K562 (cell line): ENCODE results near the gene MAP2. TPM values are rescaled to one million over a fixed set of nuclear protein-coding genes. Genes with fewer than 3 reads are reported as not detected.

Source experiments
- ATAC-seq: fragments of 200-7000 bp; cut with Tn5 transposase; 3 replicates; pipeline ENCODE4 v1.9.1; 2020; ENCODE audit warnings: moderate library complexity
- BruUV-seq: library from RNA; stranded (reverse); fragments of 400-500 nt; replicated peaks from 2 replicates; lab custom pipeline; 2021; lab: Mats Ljungman, UMichigan
- CTCF ChIA-PET: fragments of 300-600 bp; formaldehyde crosslinking; extraction: SDS; loops from one replicate; lab custom pipeline; 2021; ENCODE audit warnings: low intra/inter-chr PET ratio; lab: Yijun Ruan, JAX
- POLR2A ChIA-PET: fragments of 300-600, 350-650 bp; sonication (Branson Sonifier 250); formaldehyde crosslinking; extraction: SDS; loops from one replicate; lab custom pipeline; 2021; ENCODE audit warnings: antibody characterized with exemption, inconsistent platforms; lab: Yijun Ruan, JAX
- DNase-seq, 4 experiments: peaks; one replicate each; pipeline versions ENCODE4 v3.0.0 to v3.0.0-alpha.2; 2011 to 2018; ENCODE audit warnings: low spot score in 3 of 4, mixed read lengths in 3 of 4; ENCODE audit errors: extremely low read depth in 1 of 4
- FAIRE-seq: peaks from 2 replicates; lab custom pipeline; 2011; peaks lifted over from hg19 to GRCh38; lab: Jason Lieb, UNC
- H2AFZ ChIP-seq: 2 replicates; pipeline ENCODE4 v1.6.0; 2011; ENCODE audit warnings: low read depth, low read length, control low read depth, inconsistent platforms
- H3K27ac ChIP-seq: fragments of 200-600 bp; 3 replicates; pipeline ENCODE4 v1.8.0; 2011; ENCODE audit warnings: low read depth, mild to moderate bottlenecking, control low read depth, inconsistent platforms, low read length, moderate library complexity, mixed read lengths; ENCODE audit errors: extremely low read depth
- H3K27me3 ChIP-seq, 2 experiments: fragments of 300-600 bp in 1 of 2; 2 replicates in 1 of 2; 3 replicates in 1 of 2; pipeline versions ENCODE4 v1.6.0 to v1.8.0; 2011; ENCODE audit warnings: inconsistent platforms in 2 of 2, low read length in 2 of 2, mild to moderate bottlenecking in 1 of 2, mixed read lengths in 1 of 2, moderate library complexity in 1 of 2; ENCODE audit not compliant: control insufficient read depth in 2 of 2, insufficient read depth in 2 of 2
- H3K36me3 ChIP-seq: fragments of 300-600 bp; 3 replicates; pipeline ENCODE4 v1.8.0; 2011; ENCODE audit warnings: mild to moderate bottlenecking, low read length, inconsistent platforms; ENCODE audit not compliant: control insufficient read depth, insufficient read depth
- H3K4me1 ChIP-seq, 2 experiments: fragments of 200-600 bp in 1 of 2; replicated peaks in 1 of 2; 2 replicates in 1 of 2; 3 replicates in 1 of 2; pipeline versions ENCODE4 v1.5.1 to v1.8.0; 2011; ENCODE audit warnings: inconsistent platforms in 2 of 2, low read length in 2 of 2, mild to moderate bottlenecking in 1 of 2, mixed read lengths in 1 of 2, moderate library complexity in 1 of 2; ENCODE audit not compliant: control insufficient read depth in 2 of 2, insufficient read depth in 2 of 2
- H3K4me2 ChIP-seq: 2 replicates; pipeline ENCODE4 v1.6.1; 2011; ENCODE audit warnings: low read length, control low read depth, inconsistent platforms, mixed read lengths; ENCODE audit not compliant: insufficient read depth
- H3K4me3 ChIP-seq: fragments of 200-600 bp; sonication (generic), shearing (Covaris generic); 2 replicates; pipeline ENCODE4 v1.5.1; 2016; ENCODE audit warnings: control low read depth, inconsistent platforms
- H3K79me2 ChIP-seq: fragments of 200-600 bp; 3 replicates; pipeline ENCODE4 v1.8.0; 2011; ENCODE audit warnings: low read length, inconsistent platforms; ENCODE audit not compliant: control insufficient read depth, insufficient read depth
- H3K9ac ChIP-seq, 2 experiments: 2 replicates each; pipeline versions ENCODE4 v1.6.0 to v1.6.1; 2011; ENCODE audit warnings: low read depth in 2 of 2, low read length in 2 of 2, control low read depth in 1 of 2, inconsistent platforms in 1 of 2, mild to moderate bottlenecking in 1 of 2, mixed read lengths in 1 of 2; ENCODE audit not compliant: insufficient read depth in 1 of 2
- H3K9me1 ChIP-seq: one replicate; pipeline ENCODE4 v1.6.0; 2011; ENCODE audit warnings: inconsistent platforms, mild to moderate bottlenecking, low read length, moderate library complexity; ENCODE audit not compliant: control insufficient read depth, insufficient read depth
- H3K9me3 ChIP-seq: replicated peaks from 2 replicates; pipeline ENCODE4 v1.5.1; 2011; ENCODE audit warnings: low read depth, low read length, inconsistent platforms; ENCODE audit not compliant: control insufficient read depth, insufficient read depth
- H4K20me1 ChIP-seq: replicated peaks from 2 replicates; pipeline ENCODE4 v1.6.1; 2011; ENCODE audit warnings: low read length, inconsistent platforms, mixed read lengths; ENCODE audit not compliant: control insufficient read depth, insufficient read depth
- BACH1 ChIP-seq: fragments of 200-800 bp; sonication (Bioruptor generic); IDR thresholded peaks from 2 replicates; pipeline ENCODE4 v1.6.1; 2016; ENCODE audit warnings: missing genetic modification characterization, missing compliant biosample characterization
- HDAC8 ChIP-seq: fragments of 450-650 bp; IDR thresholded peaks from 2 replicates; pipeline ENCODE4 v1.6.1; 2016; ENCODE audit warnings: mild to moderate bottlenecking, missing genetic modification characterization, moderate library complexity, missing compliant biosample characterization
- HOXB6 ChIP-seq: fragments of 250-450 bp; sonication (Bioruptor Pico); IDR thresholded peaks from 2 replicates; pipeline ENCODE4 v1.5.1; 2022; ENCODE audit warnings: mild to moderate bottlenecking, borderline replicate concordance
- HSF4 ChIP-seq: fragments of 250-450 bp; sonication (Bioruptor Pico); IDR thresholded peaks from 2 replicates; pipeline ENCODE4 v2.1.2; 2022; ENCODE audit warnings: mild to moderate bottlenecking, moderate library complexity, borderline replicate concordance
- KAT8 ChIP-seq: fragments of 450-650 bp; IDR thresholded peaks from 2 replicates; pipeline ENCODE4 v1.6.1; 2016; ENCODE audit warnings: low read depth, mild to moderate bottlenecking
- MCM2 ChIP-seq: fragments of 450-650 bp; IDR thresholded peaks from 2 replicates; pipeline ENCODE4 v1.6.1; 2017; ENCODE audit warnings: low read depth, mild to moderate bottlenecking
- MCM5 ChIP-seq: fragments of 450-650 bp; IDR thresholded peaks from 2 replicates; pipeline ENCODE4 v1.6.1; 2016; ENCODE audit warnings: low read depth
- MTA3 ChIP-seq: fragments of 450-650 bp; formaldehyde crosslinking; IDR thresholded peaks from 2 replicates; pipeline ENCODE4 v1.6.1; 2017; ENCODE audit warnings: mild to moderate bottlenecking, borderline replicate concordance
- NCOR1 ChIP-seq: fragments of 450-650 bp; IDR thresholded peaks from 2 replicates; pipeline ENCODE4 v1.6.1; 2016; ENCODE audit warnings: mild to moderate bottlenecking, moderate library complexity
- NRF1 ChIP-seq, 2 experiments: fragments of 450-650 bp; IDR thresholded peaks in 1 of 2; conservative IDR thresholded peaks in 1 of 2; 2 replicates each; pipeline ENCODE4 v1.6.1; 2014; ENCODE audit warnings: mild to moderate bottlenecking in 2 of 2
- POLR3G ChIP-seq: IDR thresholded peaks from 2 replicates; pipeline ENCODE4 v1.6.1; 2011; ENCODE audit not compliant: insufficient read length, insufficient replicate concordance; ENCODE audit errors: extremely low read depth
- RBFOX2 ChIP-seq: fragments of 200-400 bp; formaldehyde crosslinking; IDR thresholded peaks from 2 replicates; pipeline ENCODE4 v1.6.1; 2017; ENCODE audit warnings: low read depth, mild to moderate bottlenecking, low read length, moderate library complexity
- RBM14 ChIP-seq: fragments of 200-400 bp; formaldehyde crosslinking; IDR thresholded peaks from 2 replicates; pipeline ENCODE4 v1.6.1; 2018; ENCODE audit warnings: low read depth, mild to moderate bottlenecking, low read length, moderate library complexity, borderline replicate concordance; ENCODE audit not compliant: insufficient read depth
- ZNF445 ChIP-seq: fragments of 250-450 bp; sonication (Bioruptor Pico); IDR thresholded peaks from 2 replicates; pipeline ENCODE4 v1.4.0; 2020; ENCODE audit warnings: low read depth, mild to moderate bottlenecking, moderate library complexity
- ZNF507 ChIP-seq: conservative IDR thresholded peaks from 2 replicates; pipeline ENCODE4 v1.6.1; 2017; ENCODE audit warnings: missing genetic modification characterization, missing compliant biosample characterization
- WGBS: fragments of 100-300 bp; shearing (Covaris generic); methylation state at CpG from one replicate; pipeline ENCODE4 v1.1.6; 2016; ENCODE audit warnings: low coverage, mixed read lengths; ENCODE audit not compliant: insufficient coverage; ENCODE audit errors: missing lambda C conversion rate; 5-methylcytosine and 5-hydroxymethylcytosine counted together
- in situ Hi-C: fragments of 300-500 bp; cut with MboI; formaldehyde crosslinking; loops from 4 replicates; pipeline ENCODE4 v1.15.0; 2018; ENCODE audit warnings: inconsistent platforms, mixed read lengths
- intact Hi-C: fragments of 100-400 bp; cut with micrococcal nuclease; formaldehyde crosslinking; loops from 2 replicates; pipeline ENCODE4 v1.14.2; 2022
- polyA plus RNA-seq, 8 experiments: library from polyadenylated mRNA; depleted of rRNA in 4 of 8; stranded (reverse) in 5 of 8; unstranded in 3 of 8; fragments of >200 nt; fragmentation: Nextera tagmentation in 2 of 8; fragmentation: Illumina TruSeq in 1 of 8; extraction: Ambion mirVana in 2 of 8; extraction: Trizol in 1 of 8; gene quantifications; 2 replicates each; pipeline versions ENCODE4 v1.2.1 to v1.2.3, GENCODE V29; 2011 to 2014; ENCODE audit warnings: inconsistent platforms in 1 of 8, missing spikeins in 1 of 8
- total RNA-seq, 7 experiments: library from RNA; depleted of rRNA in 6 of 7; stranded (reverse); fragments of >200 nt in 6 of 7; fragmentation: Illumina TruSeq in 2 of 7; extraction: Trizol in 2 of 7; gene quantifications; 2 replicates each; pipeline versions ENCODE4 v1.2.1 to v1.2.3, GENCODE V29; 2011 to 2021; ENCODE audit warnings: low replicate concordance in 1 of 7
- TF ChIP-seq, protein P1 (sequence below): fragments of 250-450 bp; sonication (Bioruptor Pico); IDR thresholded peaks from 2 replicates; pipeline ENCODE4 v1.6.1; 2021; ENCODE audit warnings: mild to moderate bottlenecking
- TF ChIP-seq, protein P2 (sequence below), 2 experiments: fragments of 150-350 bp in 1 of 2; IDR thresholded peaks; 2 replicates each; pipeline ENCODE4 v1.6.1; 2012 to 2016; ENCODE audit warnings: low read depth in 2 of 2, low read length in 2 of 2, mild to moderate bottlenecking in 1 of 2, moderate library complexity in 1 of 2
- TF ChIP-seq, protein P3 (sequence below): fragments of 450-650 bp; IDR thresholded peaks from 2 replicates; pipeline ENCODE4 v1.7.0; 2016; ENCODE audit warnings: borderline replicate concordance

Gene MAP2
- total and polyA plus RNA-seq, 9 of the 15 experiments (the other 6 are each of a cell fraction or from before 2014, with no cell fraction given), result 0.13 TPM; not detected in 8

DNA sequence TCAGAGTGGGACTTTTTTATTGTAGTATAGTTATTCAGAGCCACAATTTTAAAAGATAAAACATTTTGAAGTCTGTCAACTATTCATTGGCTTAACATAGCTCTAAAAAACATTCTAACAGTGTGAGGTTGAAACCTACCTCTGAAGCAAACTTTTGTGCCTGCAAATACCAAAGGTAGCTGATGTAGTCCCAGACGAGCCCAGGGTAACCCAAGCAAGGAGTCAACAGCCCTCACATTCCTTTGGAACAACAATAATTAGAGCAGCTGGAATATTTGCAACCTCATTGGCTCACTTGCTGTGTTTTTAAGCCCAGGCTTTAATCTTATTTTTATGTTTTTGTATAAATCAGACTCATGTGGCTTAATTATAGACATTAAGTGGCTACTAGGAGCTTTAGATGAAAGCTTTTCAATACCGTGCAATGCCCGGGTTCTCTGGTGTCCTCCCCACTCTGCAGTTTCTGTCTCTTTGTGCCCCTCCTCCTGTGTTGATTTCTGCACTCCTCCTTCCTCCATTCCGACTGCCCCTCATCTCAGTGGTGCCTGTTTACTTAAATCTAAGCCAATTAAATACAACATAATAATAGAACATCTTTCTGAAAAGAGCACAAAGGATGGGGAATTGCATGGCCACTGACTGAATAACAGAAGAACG lies 189.9 kb downstream of the MAP2 start:
- in situ Hi-C loops, result no loop called here
- no peak overlapping the region for H3K9ac ChIP-seq
- no peak for DNase-seq
- H3K4me3 ChIP-seq, result no peak overlapping the region
- no peak for FAIRE-seq
- H3K4me2 ChIP-seq, result no peak overlapping the region
- no peaks in the 10 kb centered on the region for H3K9me3 ChIP-seq
- ChIA-PET CTCF (no interaction called here), POLR2A (no interaction called here)
- no peak for ATAC-seq
- intact Hi-C loops, result no loop called here
- H4K20me1 ChIP-seq, result no peaks in the 10 kb centered on the region
- H3K36me3 ChIP-seq, result no peaks in the 10 kb centered on the region
- no peaks in the 10 kb centered on the region for H3K27me3 ChIP-seq
- no peak overlapping the region for H3K27ac ChIP-seq
- 2% methylated on average over 5 of the region's 5 CpGs for whole genome bisulfite sequencing
- no peaks in the 10 kb centered on the region for H3K4me1 ChIP-seq
- H3K79me2 ChIP-seq, result no peaks in the 10 kb centered on the region
- no TSS peak for BruUV-seq
- H2AFZ ChIP-seq, result no peak overlapping the region
- H3K9me1 ChIP-seq, result no peaks in the 10 kb centered on the region
- TF ChIP-seq MCM5 (no peak), ZNF507 (tag) (no peak), MCM2 (no peak), HDAC8 (no peak), MTA3 (no peak), HOXB6 (no peak), POLR3G (no peak), KAT8 (no peak), NCOR1 (no peak), RBM14 (no peak), HSF4 (CRISPR knock-in tag) (no peak), RBFOX2 (no peak), NRF1 (conservative IDR thresholded peaks at IDR 0.05 in 1 of 2, IDR thresholded peaks at IDR 0.05 in 1 of 2) (no peak), ZNF445 (CRISPR knock-in tag) (no peak), BACH1 (tag) (no peak)
- TF ChIP-seq, protein P1, sequence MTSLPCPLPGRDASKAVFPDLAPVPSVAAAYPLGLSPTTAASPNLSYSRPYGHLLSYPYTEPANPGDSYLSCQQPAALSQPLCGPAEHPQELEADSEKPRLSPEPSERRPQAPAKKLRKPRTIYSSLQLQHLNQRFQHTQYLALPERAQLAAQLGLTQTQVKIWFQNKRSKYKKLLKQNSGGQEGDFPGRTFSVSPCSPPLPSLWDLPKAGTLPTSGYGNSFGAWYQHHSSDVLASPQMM (CRISPR knock-in tag), result no peak
- TF ChIP-seq, protein P2, sequence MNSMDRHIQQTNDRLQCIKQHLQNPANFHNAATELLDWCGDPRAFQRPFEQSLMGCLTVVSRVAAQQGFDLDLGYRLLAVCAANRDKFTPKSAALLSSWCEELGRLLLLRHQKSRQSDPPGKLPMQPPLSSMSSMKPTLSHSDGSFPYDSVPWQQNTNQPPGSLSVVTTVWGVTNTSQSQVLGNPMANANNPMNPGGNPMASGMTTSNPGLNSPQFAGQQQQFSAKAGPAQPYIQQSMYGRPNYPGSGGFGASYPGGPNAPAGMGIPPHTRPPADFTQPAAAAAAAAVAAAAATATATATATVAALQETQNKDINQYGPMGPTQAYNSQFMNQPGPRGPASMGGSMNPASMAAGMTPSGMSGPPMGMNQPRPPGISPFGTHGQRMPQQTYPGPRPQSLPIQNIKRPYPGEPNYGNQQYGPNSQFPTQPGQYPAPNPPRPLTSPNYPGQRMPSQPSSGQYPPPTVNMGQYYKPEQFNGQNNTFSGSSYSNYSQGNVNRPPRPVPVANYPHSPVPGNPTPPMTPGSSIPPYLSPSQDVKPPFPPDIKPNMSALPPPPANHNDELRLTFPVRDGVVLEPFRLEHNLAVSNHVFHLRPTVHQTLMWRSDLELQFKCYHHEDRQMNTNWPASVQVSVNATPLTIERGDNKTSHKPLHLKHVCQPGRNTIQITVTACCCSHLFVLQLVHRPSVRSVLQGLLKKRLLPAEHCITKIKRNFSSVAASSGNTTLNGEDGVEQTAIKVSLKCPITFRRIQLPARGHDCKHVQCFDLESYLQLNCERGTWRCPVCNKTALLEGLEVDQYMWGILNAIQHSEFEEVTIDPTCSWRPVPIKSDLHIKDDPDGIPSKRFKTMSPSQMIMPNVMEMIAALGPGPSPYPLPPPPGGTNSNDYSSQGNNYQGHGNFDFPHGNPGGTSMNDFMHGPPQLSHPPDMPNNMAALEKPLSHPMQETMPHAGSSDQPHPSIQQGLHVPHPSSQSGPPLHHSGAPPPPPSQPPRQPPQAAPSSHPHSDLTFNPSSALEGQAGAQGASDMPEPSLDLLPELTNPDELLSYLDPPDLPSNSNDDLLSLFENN (IDR thresholded peaks at IDR 0.05; ENCODE audit: low read depth in 2 of 2, low read length in 2 of 2), result no peak
- TF ChIP-seq, protein P3, sequence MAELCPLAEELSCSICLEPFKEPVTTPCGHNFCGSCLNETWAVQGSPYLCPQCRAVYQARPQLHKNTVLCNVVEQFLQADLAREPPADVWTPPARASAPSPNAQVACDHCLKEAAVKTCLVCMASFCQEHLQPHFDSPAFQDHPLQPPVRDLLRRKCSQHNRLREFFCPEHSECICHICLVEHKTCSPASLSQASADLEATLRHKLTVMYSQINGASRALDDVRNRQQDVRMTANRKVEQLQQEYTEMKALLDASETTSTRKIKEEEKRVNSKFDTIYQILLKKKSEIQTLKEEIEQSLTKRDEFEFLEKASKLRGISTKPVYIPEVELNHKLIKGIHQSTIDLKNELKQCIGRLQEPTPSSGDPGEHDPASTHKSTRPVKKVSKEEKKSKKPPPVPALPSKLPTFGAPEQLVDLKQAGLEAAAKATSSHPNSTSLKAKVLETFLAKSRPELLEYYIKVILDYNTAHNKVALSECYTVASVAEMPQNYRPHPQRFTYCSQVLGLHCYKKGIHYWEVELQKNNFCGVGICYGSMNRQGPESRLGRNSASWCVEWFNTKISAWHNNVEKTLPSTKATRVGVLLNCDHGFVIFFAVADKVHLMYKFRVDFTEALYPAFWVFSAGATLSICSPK, result no peak
